Endodermal cell (in vitro differentiated cells): ENCODE measurements around the gene SLC25A22. TPM values are rescaled to one million over a fixed set of nuclear protein-coding genes. Genes with fewer than 3 reads are reported as not detected.

Source experiments
- DNase-seq: peaks from one replicate; pipeline ENCODE4 v3.0.0-alpha.2; 2017
- H3K27ac ChIP-seq: 2 replicates; pipeline ENCODE4 v1.5.1; 2013; ENCODE audit warnings: mild to moderate bottlenecking, low read depth, low read length, moderate library complexity
- H3K27me3 ChIP-seq: 2 replicates; pipeline ENCODE4 v1.6.1; 2013; ENCODE audit warnings: mild to moderate bottlenecking, low read length, moderate library complexity; ENCODE audit not compliant: insufficient read depth, control insufficient read depth, poor library complexity, severe bottlenecking
- H3K36me3 ChIP-seq: 2 replicates; pipeline ENCODE4 v1.7.0; 2013; ENCODE audit warnings: mild to moderate bottlenecking, low read length, moderate library complexity; ENCODE audit not compliant: control insufficient read depth, insufficient read depth
- H3K4me1 ChIP-seq: one replicate; pipeline ENCODE4 v1.7.0; 2013; ENCODE audit warnings: low read length; ENCODE audit not compliant: control insufficient read depth, insufficient read depth
- H3K4me3 ChIP-seq: 2 replicates; pipeline ENCODE4 v1.5.1; 2013; ENCODE audit warnings: mild to moderate bottlenecking, low read length, moderate library complexity
- H3K9ac ChIP-seq: 2 replicates; pipeline ENCODE4 v1.6.1; 2013; ENCODE audit warnings: mild to moderate bottlenecking, low read length, moderate library complexity; ENCODE audit not compliant: poor library complexity, severe bottlenecking; ENCODE audit errors: extremely low read depth
- H3K9me3 ChIP-seq: 2 replicates; pipeline ENCODE4 v1.6.1; 2013; ENCODE audit warnings: mild to moderate bottlenecking, low read length, moderate library complexity; ENCODE audit not compliant: control insufficient read depth
- H3K27ac Mint-ChIP-seq: 2 replicates; pipeline ENCODE4 v1.8.0; 2020; ENCODE audit warnings: mixed read lengths
- H3K27me3 Mint-ChIP-seq: 2 replicates; pipeline ENCODE4 v1.8.0; 2021; ENCODE audit warnings: mild to moderate bottlenecking, mixed read lengths; ENCODE audit not compliant: insufficient read depth
- H3K36me3 Mint-ChIP-seq: 2 replicates; pipeline ENCODE4 v1.8.0; 2020; ENCODE audit warnings: low read depth, mixed read lengths
- H3K4me1 Mint-ChIP-seq: 2 replicates; pipeline ENCODE4 v1.8.0; 2020; ENCODE audit warnings: mixed read lengths
- H3K4me3 Mint-ChIP-seq: 2 replicates; pipeline ENCODE4 v1.8.0; 2020; ENCODE audit warnings: mild to moderate bottlenecking, moderate library complexity, mixed read lengths
- H3K9me3 Mint-ChIP-seq: 2 replicates; pipeline ENCODE4 v1.8.0; 2020; ENCODE audit warnings: mild to moderate bottlenecking, mixed read lengths
- CTCF ChIP-seq: fragments of 200-600 bp; sonication (generic); conservative IDR thresholded peaks from 2 replicates; pipeline ENCODE4 v1.5.0; 2021; ENCODE audit warnings: antibody characterized with exemption, mild to moderate bottlenecking
- WGBS, 2 experiments: methylation state at CpG; one replicate each; pipeline versions ENCODE4 v1.1.5 to v1.1.7; 2013; ENCODE audit warnings: missing lambda C conversion rate in 2 of 2, mixed read lengths in 1 of 2; ENCODE audit not compliant: insufficient coverage in 1 of 2, insufficient read length in 1 of 2; 5-methylcytosine and 5-hydroxymethylcytosine counted together
- total RNA-seq, 2 donors: library from RNA; stranded (reverse); fragmentation: NEBNext Ultra II Directional in 1 of 2; extraction: Animal tissue kit (Norgen Biotek cat#: 25700) in 1 of 2; gene quantifications; 2 replicates in 1 of 2; 3 replicates in 1 of 2; pipeline ENCODE4 v1.2.1, GENCODE V29; 2021

SLC25A22 gene
- total RNA-seq, 2 donors from 2014 or later: 46.5 to 56.2 TPM

- Histone ChIP-seq H3K27me3 (no peaks in the 10 kb centered on the region), H3K9ac (peak overlapping the region; percentile 63), H3K36me3 (peaks cover 21% of the 10 kb centered on the region), H3K4me1 (peaks cover 8% of the 10 kb centered on the region), H3K9me3 (no peaks in the 10 kb centered on the region), H3K27ac (peak overlapping the region; percentile 76), H3K4me3 (peak overlapping the region; percentile 87)
- WGBS, 2 experiments: 0% methylated on average over 13 to 47 of the region's 65 CpGs
- Mint-ChIP-seq H3K4me1 (peaks cover 8% of the 10 kb centered on the region), H3K4me3 (peak overlapping the region; percentile 75), H3K36me3 (peaks cover 11% of the 10 kb centered on the region), H3K9me3 (no peaks in the 10 kb centered on the region), H3K27me3 (no peaks in the 10 kb centered on the region), H3K27ac (peak overlapping the region; percentile 58)
- no peak for TF ChIP-seq CTCF
- DNase-seq: peak; percentile 91
Measured at GRCh38 chr11:776561-777287, 21.4 kb downstream of the SLC25A22 start.

- Histone ChIP-seq H3K4me1 (peaks cover 8% of the 10 kb centered on the region), H3K27me3 (no peaks in the 10 kb centered on the region), H3K4me3 (peak overlapping the region; percentile 85), H3K36me3 (peaks cover 26% of the 10 kb centered on the region), H3K9ac (peak overlapping the region; percentile 63), H3K27ac (no peak overlapping the region), H3K9me3 (no peaks in the 10 kb centered on the region)
- peak overlapping the region; percentile 75 for H3K4me3 Mint-ChIP-seq
- DNase-seq: no peak
- no peak for TF ChIP-seq CTCF
- H3K27ac Mint-ChIP-seq: peak overlapping the region; percentile 58
- no peaks in the 10 kb centered on the region for H3K27me3 Mint-ChIP-seq
- WGBS, 2 experiments: 33 to 75% methylated on average over 2 to 11 of the region's 11 CpGs
- peaks cover 8% of the 10 kb centered on the region for H3K4me1 Mint-ChIP-seq
- peaks cover 11% of the 10 kb centered on the region for H3K36me3 Mint-ChIP-seq
- no peaks in the 10 kb centered on the region for H3K9me3 Mint-ChIP-seq
Measured at GRCh38 chr11:776263-776560, 21.9 kb downstream of the SLC25A22 start.

GRCh38 chr11:774873-775592 is 23.0 kb downstream of the SLC25A22 start:
- H3K4me3 Mint-ChIP-seq: peak overlapping the region; percentile 75
- no peak overlapping the region for H3K27ac Mint-ChIP-seq
- H3K36me3 Mint-ChIP-seq: peaks cover 19% of the 10 kb centered on the region
- H3K4me3 ChIP-seq: no peak overlapping the region
- peak; percentile 24 for TF ChIP-seq CTCF
- peaks cover 8% of the 10 kb centered on the region for H3K4me1 Mint-ChIP-seq
- no peak for DNase-seq
- no peak overlapping the region for H3K27ac ChIP-seq
- H3K27me3 ChIP-seq: no peaks in the 10 kb centered on the region
- H3K4me1 ChIP-seq: peaks cover 8% of the 10 kb centered on the region
- H3K9me3 Mint-ChIP-seq: no peaks in the 10 kb centered on the region
- H3K36me3 ChIP-seq: peaks cover 29% of the 10 kb centered on the region
- H3K9ac ChIP-seq: no peak overlapping the region
- no peaks in the 10 kb centered on the region for H3K27me3 Mint-ChIP-seq
- no peaks in the 10 kb centered on the region for H3K9me3 ChIP-seq
- 92 to 93% methylated on average over 7 to 20 of the region's 20 CpGs for WGBS, 2 experiments
